ENCODE results near the gene PDSS2.

DNA sequence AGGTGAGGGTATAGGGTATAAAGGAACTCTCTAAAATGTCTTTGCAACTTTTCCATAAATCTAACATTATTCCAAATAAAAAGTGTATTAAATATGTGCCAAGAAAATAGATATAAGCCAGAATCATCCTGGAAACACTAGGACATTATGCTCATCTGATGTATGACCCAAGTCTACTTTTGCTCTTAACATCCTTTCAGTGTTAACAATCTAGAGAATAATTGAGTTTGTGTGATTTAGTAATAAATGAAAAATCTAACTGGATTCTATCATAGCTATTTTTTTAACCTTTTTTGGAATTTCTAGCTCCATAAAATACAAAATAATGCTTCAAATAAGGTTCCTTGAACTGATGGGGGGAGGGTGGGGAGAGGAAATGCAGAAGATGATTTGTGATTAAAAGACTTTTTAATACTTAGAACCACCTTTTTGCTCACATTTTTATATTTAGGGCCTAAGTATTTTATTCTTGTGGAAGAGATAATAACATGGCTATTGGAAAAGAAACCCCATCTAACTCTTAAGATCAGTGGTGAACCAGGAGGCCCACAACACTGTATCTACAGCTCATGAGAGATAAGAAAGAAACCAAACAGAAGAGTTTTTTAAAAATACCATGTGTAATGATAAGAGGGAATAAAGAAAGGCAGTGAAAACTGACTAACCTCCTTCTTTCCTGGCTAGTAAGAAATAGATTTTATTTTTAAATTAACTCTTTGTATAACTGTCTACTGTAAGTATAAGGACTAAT, 68.5 kb downstream of the PDSS2 start:
- TF ChIP-seq, protein P1, sequence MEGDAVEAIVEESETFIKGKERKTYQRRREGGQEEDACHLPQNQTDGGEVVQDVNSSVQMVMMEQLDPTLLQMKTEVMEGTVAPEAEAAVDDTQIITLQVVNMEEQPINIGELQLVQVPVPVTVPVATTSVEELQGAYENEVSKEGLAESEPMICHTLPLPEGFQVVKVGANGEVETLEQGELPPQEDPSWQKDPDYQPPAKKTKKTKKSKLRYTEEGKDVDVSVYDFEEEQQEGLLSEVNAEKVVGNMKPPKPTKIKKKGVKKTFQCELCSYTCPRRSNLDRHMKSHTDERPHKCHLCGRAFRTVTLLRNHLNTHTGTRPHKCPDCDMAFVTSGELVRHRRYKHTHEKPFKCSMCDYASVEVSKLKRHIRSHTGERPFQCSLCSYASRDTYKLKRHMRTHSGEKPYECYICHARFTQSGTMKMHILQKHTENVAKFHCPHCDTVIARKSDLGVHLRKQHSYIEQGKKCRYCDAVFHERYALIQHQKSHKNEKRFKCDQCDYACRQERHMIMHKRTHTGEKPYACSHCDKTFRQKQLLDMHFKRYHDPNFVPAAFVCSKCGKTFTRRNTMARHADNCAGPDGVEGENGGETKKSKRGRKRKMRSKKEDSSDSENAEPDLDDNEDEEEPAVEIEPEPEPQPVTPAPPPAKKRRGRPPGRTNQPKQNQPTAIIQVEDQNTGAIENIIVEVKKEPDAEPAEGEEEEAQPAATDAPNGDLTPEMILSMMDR (IDR thresholded peaks at IDR 0.05 in 8 of 11, conservative IDR thresholded peaks at IDR 0.05 in 3 of 11): no peak
- no peak for TF ChIP-seq POLR2A (IDR thresholded peaks at IDR 0.05)
